ENCODE measurements around the gene VENTX. TPM values are rescaled to one million over a fixed set of nuclear protein-coding genes. Genes with fewer than 3 reads are reported as not detected.

The VENTX gene
- polyA plus RNA-seq, 1 donor (not counting 4 experiments of a cell fraction or from before 2014, with no cell fraction given): not detected

DNA sequence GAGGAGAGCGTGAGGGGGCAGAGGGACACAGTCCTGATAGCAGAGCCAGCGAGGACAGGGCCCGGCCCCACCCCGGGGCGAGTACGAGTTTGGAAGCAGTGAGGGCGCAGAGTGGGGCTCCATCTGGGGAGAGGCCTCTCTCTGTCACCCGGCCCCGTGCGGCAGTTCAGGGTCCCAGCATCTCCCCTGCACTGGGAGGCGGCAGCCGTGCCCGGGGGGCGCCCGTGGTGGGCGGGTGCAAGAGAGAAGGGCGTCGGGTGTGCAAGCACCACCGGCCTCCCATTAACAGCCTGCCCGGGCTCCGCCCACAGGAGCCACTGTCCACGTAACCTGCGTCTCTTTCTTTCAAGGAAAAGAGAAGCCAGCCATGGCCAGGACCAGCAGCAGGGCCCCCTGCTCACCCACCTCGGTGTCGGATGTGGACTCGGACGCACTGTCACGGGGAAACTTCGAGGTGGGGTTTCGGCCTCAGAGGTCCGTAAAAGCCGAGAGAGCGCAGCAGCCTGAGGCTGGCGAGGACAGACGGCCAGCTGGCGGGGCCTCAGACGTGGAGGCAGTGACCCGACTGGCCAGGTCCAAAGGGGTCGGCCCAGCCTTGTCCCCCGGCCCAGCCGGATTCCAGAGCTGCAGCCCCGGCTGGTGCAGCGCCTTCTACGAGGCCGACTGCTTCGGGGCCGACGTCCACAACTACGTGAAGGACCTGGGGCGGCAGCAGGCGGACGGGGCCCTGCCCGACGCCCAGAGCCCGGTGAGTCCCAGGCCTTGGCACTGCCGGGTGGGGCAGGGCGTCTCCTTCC lies 36.3 kb upstream of the VENTX start:
- Histone ChIP-seq H2AFZ (ENCODE audit: control insufficient read depth, low read length) (no peak overlapping the region), H3K9me3 (ENCODE audit: control insufficient read depth, low read depth, low read length) (no peaks in the 10 kb centered on the region), H3K9me1 (ENCODE audit: control insufficient read depth, extremely low read depth, insufficient read depth, low read length) (no peaks in the 10 kb centered on the region), H3K4me2 (ENCODE audit: control insufficient read depth, extremely low read depth, insufficient read depth, low read depth, low read length) (no peak overlapping the region), H4K20me1 (ENCODE audit: control insufficient read depth, extremely low read depth, insufficient read depth, low read length) (no peaks in the 10 kb centered on the region), H3K79me2 (ENCODE audit: control insufficient read depth, insufficient read depth, low read length) (no peaks in the 10 kb centered on the region), H3K9ac (ENCODE audit: control insufficient read depth, extremely low read depth, insufficient read depth, low read length) (no peak overlapping the region), H3K27ac (ENCODE audit: control insufficient read depth, insufficient read depth, low read length) (no peak overlapping the region), H3K36me3 (ENCODE audit: control insufficient read depth in 2 of 2, extremely low read depth in 1 of 2, insufficient read depth in 2 of 2, low read length in 2 of 2) (no peaks in the 10 kb centered on the region), H3K4me3 (ENCODE audit: control insufficient read depth in 2 of 3, extremely low read depth in 1 of 3, insufficient read depth in 2 of 3, low read depth in 1 of 3, low read length in 3 of 3) (no peak overlapping the region), H3K4me1 (ENCODE audit: control insufficient read depth, extremely low read depth, insufficient read depth, low read length) (no peaks in the 10 kb centered on the region), H3K27me3 (ENCODE audit: control insufficient read depth, extremely low read depth, insufficient read depth, low read length) (peaks cover 6% of the 10 kb centered on the region)
- dilution Hi-C loops (cut with MboI; ENCODE audit: extremely low pct_ligation_motif_present, low sequenced_read_pairs): no loop called here
- TF ChIP-seq EZH2 (IDR thresholded peaks at IDR 0.05; ENCODE audit: low read length): no peak
- TF ChIP-seq CTCF (optimal IDR thresholded peaks at IDR 0.05 in 1 of 3, IDR thresholded peaks at IDR 0.05 in 1 of 3, conservative IDR thresholded peaks at IDR 0.05 in 1 of 3; ENCODE audit: extremely low read depth in 1 of 3, insufficient read depth in 2 of 3, low read length in 3 of 3): no peak
- DNase-seq (ENCODE audit: low read depth, low spot score): no peak
- no peak for FAIRE-seq

DNA sequence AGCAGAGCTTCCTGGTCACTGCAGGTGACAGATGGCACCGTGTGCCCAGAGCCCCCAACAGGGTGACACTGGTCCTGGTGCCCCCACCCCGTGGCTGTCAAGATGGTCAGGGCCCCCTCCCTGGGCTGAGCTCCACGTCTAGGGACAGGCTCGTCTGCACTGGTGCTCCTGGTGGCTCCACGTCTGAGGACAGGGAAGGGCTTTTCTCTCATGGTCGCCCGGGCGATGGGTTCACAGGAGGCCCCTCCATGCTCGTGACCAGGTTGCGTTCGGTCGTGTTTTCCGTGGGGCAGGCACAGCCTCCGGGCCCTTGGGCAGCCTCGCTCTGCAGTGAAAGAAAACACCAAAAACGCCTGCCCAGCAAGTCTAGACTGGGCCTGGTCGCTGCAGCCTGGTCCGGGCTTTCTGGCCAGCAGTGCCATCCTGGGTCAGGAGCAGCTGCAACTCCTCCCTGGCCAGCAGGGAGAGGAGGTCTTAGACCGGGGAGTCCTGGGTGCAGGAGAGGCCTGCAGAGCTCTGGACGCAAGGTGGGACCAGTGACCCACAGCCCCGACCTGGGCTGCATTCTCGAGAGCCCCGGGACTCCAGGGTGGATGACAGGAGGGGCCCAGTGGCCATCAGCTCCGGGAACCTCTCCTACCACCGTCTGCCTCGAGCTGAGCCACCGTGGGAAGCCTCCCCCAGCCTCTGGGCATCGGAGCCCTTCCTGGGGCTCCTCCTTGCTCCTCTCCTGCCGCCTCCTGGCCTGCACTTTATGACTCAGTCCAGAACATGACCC lies 35.5 kb upstream of the VENTX start:
- H4K20me1 ChIP-seq (ENCODE audit: control insufficient read depth, extremely low read depth, insufficient read depth, low read length): no peaks in the 10 kb centered on the region
- TF ChIP-seq CTCF (optimal IDR thresholded peaks at IDR 0.05 in 1 of 3, IDR thresholded peaks at IDR 0.05 in 1 of 3, conservative IDR thresholded peaks at IDR 0.05 in 1 of 3; ENCODE audit: extremely low read depth in 1 of 3, insufficient read depth in 2 of 3, low read length in 3 of 3): no peak
- TF ChIP-seq EZH2 (IDR thresholded peaks at IDR 0.05; ENCODE audit: low read length): no peak
- no peaks in the 10 kb centered on the region for H3K79me2 ChIP-seq (ENCODE audit: control insufficient read depth, insufficient read depth, low read length)
- H3K4me2 ChIP-seq (ENCODE audit: control insufficient read depth, extremely low read depth, insufficient read depth, low read depth, low read length): no peak overlapping the region
- no peaks in the 10 kb centered on the region for H3K36me3 ChIP-seq (ENCODE audit: control insufficient read depth in 2 of 2, extremely low read depth in 1 of 2, insufficient read depth in 2 of 2, low read length in 2 of 2)
- no peak for FAIRE-seq
- H3K9ac ChIP-seq (ENCODE audit: control insufficient read depth, extremely low read depth, insufficient read depth, low read length): no peak overlapping the region
- no peaks in the 10 kb centered on the region for H3K4me1 ChIP-seq (ENCODE audit: control insufficient read depth, extremely low read depth, insufficient read depth, low read length)
- H3K27me3 ChIP-seq (ENCODE audit: control insufficient read depth, extremely low read depth, insufficient read depth, low read length): peaks cover 14% of the 10 kb centered on the region
- H3K9me1 ChIP-seq (ENCODE audit: control insufficient read depth, extremely low read depth, insufficient read depth, low read length): no peaks in the 10 kb centered on the region
- no peak overlapping the region for H2AFZ ChIP-seq (ENCODE audit: control insufficient read depth, low read length)
- no peak for DNase-seq (ENCODE audit: low read depth, low spot score)
- no peak overlapping the region for H3K27ac ChIP-seq (ENCODE audit: control insufficient read depth, insufficient read depth, low read length)
- dilution Hi-C loops (cut with MboI; ENCODE audit: extremely low pct_ligation_motif_present, low sequenced_read_pairs): no loop called here
- no peak overlapping the region for H3K4me3 ChIP-seq (ENCODE audit: control insufficient read depth in 2 of 3, extremely low read depth in 1 of 3, insufficient read depth in 2 of 3, low read depth in 1 of 3, low read length in 3 of 3)
- H3K9me3 ChIP-seq (ENCODE audit: control insufficient read depth, low read depth, low read length): no peaks in the 10 kb centered on the region
